CD4-positive, alpha-beta memory T cell (primary cell): ENCODE data around the gene PIK3IP1. TPM values are rescaled to one million over a fixed set of nuclear protein-coding genes. Genes with fewer than 3 reads are reported as not detected.

ENCODE experiments used
- CTCF ChIA-PET: fragments of 350-600 bp; sonication (Branson Sonifier 250); formaldehyde crosslinking; loops from one replicate; lab custom pipeline; 2021; ENCODE audit warnings: inconsistent platforms; ENCODE audit not compliant: partially characterized antibody; lab: Charles Lee
- POLR2A ChIA-PET: fragments of 350-600 bp; sonication (Branson Sonifier 250); formaldehyde crosslinking; loops from one replicate; lab custom pipeline; 2021; ENCODE audit not compliant: partially characterized antibody; lab: Charles Lee
- DNase-seq, 5 donors: peaks; one replicate each; pipeline versions ENCODE4 v3.0.0 to v3.0.0-alpha.2; 2020 to 2022; ENCODE audit warnings: mixed read lengths in 1 of 5
- H3K27ac ChIP-seq: one replicate; pipeline ENCODE4 v1.7.0; 2013; ENCODE audit warnings: low read depth, low read length
- H3K27me3 ChIP-seq: 2 replicates; pipeline ENCODE4 v1.7.0; 2013; ENCODE audit warnings: mild to moderate bottlenecking, low read length, moderate library complexity; ENCODE audit not compliant: insufficient read depth
- H3K36me3 ChIP-seq: 2 replicates; pipeline ENCODE4 v1.7.0; 2013; ENCODE audit warnings: mild to moderate bottlenecking, low read length, moderate library complexity; ENCODE audit not compliant: insufficient read depth
- H3K4me1 ChIP-seq: 2 replicates; pipeline ENCODE4 v1.7.0; 2013; ENCODE audit warnings: mild to moderate bottlenecking, low read length, moderate library complexity; ENCODE audit not compliant: insufficient read depth
- H3K4me3 ChIP-seq, 2 donors: one replicate each; pipeline ENCODE4 v1.7.0; 2013; ENCODE audit warnings: low read length in 2 of 2, mild to moderate bottlenecking in 1 of 2
- H3K9me3 ChIP-seq, 2 donors: one replicate each; pipeline ENCODE4 v1.7.0; 2013; ENCODE audit warnings: low read length in 2 of 2, control low read depth in 1 of 2; ENCODE audit not compliant: control insufficient read depth in 1 of 2
- H3K27ac Mint-ChIP-seq, 7 donors: one replicate each; pipeline ENCODE4 v1.8.0; 2020 to 2021; ENCODE audit warnings: mixed read lengths in 7 of 7, mild to moderate bottlenecking in 6 of 7, inconsistent platforms in 3 of 7, moderate library complexity in 3 of 7
- H3K27me3 Mint-ChIP-seq, 2 donors: one replicate each; pipeline ENCODE4 v1.8.0; 2020 to 2021; ENCODE audit warnings: mixed read lengths in 2 of 2
- H3K36me3 Mint-ChIP-seq, 2 donors: one replicate each; pipeline ENCODE4 v1.8.0; 2020 to 2021; ENCODE audit warnings: mixed read lengths in 2 of 2, inconsistent platforms in 1 of 2, mild to moderate bottlenecking in 1 of 2
- H3K4me1 Mint-ChIP-seq, 4 donors: one replicate each; pipeline ENCODE4 v1.8.0; 2020 to 2021; ENCODE audit warnings: mixed read lengths in 4 of 4, mild to moderate bottlenecking in 1 of 4
- H3K4me3 Mint-ChIP-seq, 8 donors: one replicate each; pipeline ENCODE4 v1.8.0; 2020 to 2021; ENCODE audit warnings: mixed read lengths in 8 of 8, mild to moderate bottlenecking in 7 of 8, moderate library complexity in 6 of 8, inconsistent platforms in 3 of 8
- H3K9me3 Mint-ChIP-seq, 8 donors: one replicate each; pipeline ENCODE4 v1.8.0; 2020 to 2021; ENCODE audit warnings: mixed read lengths in 8 of 8, mild to moderate bottlenecking in 5 of 8, inconsistent platforms in 3 of 8, moderate library complexity in 1 of 8
- intact Hi-C: fragments of 100-400 bp; cut with micrococcal nuclease; formaldehyde crosslinking; loops from one replicate; pipeline ENCODE4 v1.15.1; 2023
- polyA plus RNA-seq, 2 donors: library from polyadenylated mRNA; unstranded; fragments of 300-500 nt; fragmentation: Illumina TruSeq; gene quantifications; one replicate each; pipeline ENCODE4 v1.2.3, GENCODE V29; 2021
- total RNA-seq, 2 experiments: library from RNA; stranded (reverse); gene quantifications; one replicate each; pipeline ENCODE4 v1.2.3, GENCODE V29; 2021

The PIK3IP1 gene
- total RNA-seq = 100 to 1,000 TPM; 399 to 411 TPM
- 100 to 1,000 TPM; 418 to 473 TPM for polyA plus RNA-seq

- Mint-ChIP-seq H3K36me3 (peaks cover 39 to 54% of the 10 kb centered on the region in 2 donors), H3K27ac (peak within 1 kb of the TSS; percentile 98 to 100 (median 99)), H3K27me3 (no peaks in the 10 kb centered on the region), H3K4me1 (peaks cover 45 to 82% (median 64%) of the 10 kb centered on the region in 4 donors), H3K4me3 (peak within 1 kb of the TSS; percentile 95 to 100 (median 98)), H3K9me3 (peaks cover 0 to 4% (median 0%) of the 10 kb centered on the region in 8 donors)
- H3K4me1 ChIP-seq = peaks cover 72% of the 10 kb centered on the region
- peak; percentile 87 to 92 (median 87) for DNase-seq
- CTCF ChIA-PET = interaction anchor here (0.7 to 13.6 kb wide), 11 partner anchors 10 to 384 kb away, joined by 3 to 140 read pairs (median 6); partner anchors contain the start of gene LIMK2
- peaks cover 27% of the 10 kb centered on the region for H3K36me3 ChIP-seq
- peak within 1 kb of the TSS; percentile 100 for H3K27ac ChIP-seq
- peak within 1 kb of the TSS; percentile 89 to 99 for H3K4me3 ChIP-seq
- H3K27me3 ChIP-seq = no peaks in the 10 kb centered on the region
- intact Hi-C loops = loop anchor here (1.0 to 5.0 kb wide), 7 partner anchors 13 to 985 kb away; partner anchors contain the start of genes LIMK2, SELENOM and SFI1
- H3K9me3 ChIP-seq = no peaks in the 10 kb centered on the region
- POLR2A ChIA-PET = interaction anchor here (0.6 to 17.3 kb wide), 38 partner anchors 10 to 657 kb away, joined by 3 to 1203 read pairs (median 6); partner anchors contain the start of genes DRG1, EIF4ENIF1, LIMK2 and MORC2
Observed at GRCh38 chr22:31292236-31292989, at the start of gene PIK3IP1. TSS of gene PIK3IP1 (minus strand) at chr22:31292488. CDS start at chr22:31292344, 144 bp downstream.

- no peak for DNase-seq
- ChIA-PET CTCF (no interaction called here), POLR2A (interaction anchor here (1.5 to 7.7 kb wide), 2 partner anchors 50 to 51 kb away, joined by 4 to 179 read pairs; partner anchors contain the start of gene PIK3IP1)
- Histone ChIP-seq H3K4me3 (no peak overlapping the region), H3K27ac (no peak overlapping the region), H3K4me1 (peaks cover 67% of the 10 kb centered on the region), H3K27me3 (no peaks in the 10 kb centered on the region), H3K36me3 (peaks cover 51% of the 10 kb centered on the region), H3K9me3 (no peaks in the 10 kb centered on the region)
- Mint-ChIP-seq H3K4me3 (peak overlapping the region in 5 of 8 donors; percentile 17 to 98 (median 33)), H3K27me3 (no peaks in the 10 kb centered on the region), H3K36me3 (peaks cover 17 to 79% of the 10 kb centered on the region in 2 donors), H3K27ac (peak overlapping the region; percentile 44 to 96 (median 75)), H3K4me1 (peaks cover 38 to 80% (median 63%) of the 10 kb centered on the region in 4 donors), H3K9me3 (no peaks in the 10 kb centered on the region)
- intact Hi-C loops = no loop called here
Observed at GRCh38 chr22:31341386-31342088, 49.2 kb upstream of the PIK3IP1 start.

- ChIA-PET CTCF (no interaction called here), POLR2A (interaction anchor here (1.5 kb wide), 1 partner anchor 50 kb away, joined by 4 read pairs; no protein-coding TSS in a partner anchor)
- DNase-seq = no peak
- Histone ChIP-seq H3K27ac (no peak overlapping the region), H3K9me3 (no peaks in the 10 kb centered on the region), H3K4me3 (no peak overlapping the region), H3K36me3 (peaks cover 56% of the 10 kb centered on the region), H3K4me1 (peaks cover 67% of the 10 kb centered on the region), H3K27me3 (no peaks in the 10 kb centered on the region)
- intact Hi-C loops = no loop called here
- Mint-ChIP-seq H3K9me3 (no peaks in the 10 kb centered on the region), H3K36me3 (peaks cover 19 to 82% of the 10 kb centered on the region in 2 donors), H3K4me1 (peaks cover 41 to 80% (median 63%) of the 10 kb centered on the region in 4 donors), H3K27me3 (no peaks in the 10 kb centered on the region), H3K4me3 (peak overlapping the region in 2 of 8 donors; percentile 34 to 45), H3K27ac (peak overlapping the region; percentile 40 to 78 (median 69))
Observed at GRCh38 chr22:31340765-31341247, 48.5 kb upstream of the PIK3IP1 start.

- Histone ChIP-seq H3K27me3 (no peaks in the 10 kb centered on the region), H3K36me3 (peaks cover 60% of the 10 kb centered on the region), H3K9me3 (no peaks in the 10 kb centered on the region), H3K4me3 (no peak overlapping the region), H3K4me1 (peaks cover 67% of the 10 kb centered on the region), H3K27ac (no peak overlapping the region)
- CTCF ChIA-PET = no interaction called here
- Mint-ChIP-seq H3K36me3 (peaks cover 22 to 82% of the 10 kb centered on the region in 2 donors), H3K4me3 (peak overlapping the region in 2 of 8 donors; percentile 15 to 34), H3K27ac (peak overlapping the region; percentile 40 to 90 (median 74)), H3K27me3 (no peaks in the 10 kb centered on the region), H3K9me3 (no peaks in the 10 kb centered on the region), H3K4me1 (peaks cover 41 to 78% (median 62%) of the 10 kb centered on the region in 4 donors)
- DNase-seq = no peak
- POLR2A ChIA-PET = interaction anchor here (1.5 kb wide), 1 partner anchor 50 kb away, joined by 4 read pairs; no protein-coding TSS in a partner anchor
- intact Hi-C loops = no loop called here
Observed at GRCh38 chr22:31340360-31340759, 48.1 kb upstream of the PIK3IP1 start.

GRCh38 chr22:31339148-31339832 lies 47.0 kb upstream of the PIK3IP1 start:
- Histone ChIP-seq H3K9me3 (no peaks in the 10 kb centered on the region), H3K4me1 (peaks cover 57% of the 10 kb centered on the region), H3K36me3 (peaks cover 71% of the 10 kb centered on the region), H3K27ac (no peak overlapping the region), H3K4me3 (no peak overlapping the region), H3K27me3 (no peaks in the 10 kb centered on the region)
- DNase-seq = no peak
- Mint-ChIP-seq H3K27ac (peak overlapping the region in 5 of 7 donors; percentile 29 to 80 (median 59)), H3K4me3 (no peak overlapping the region), H3K36me3 (peaks cover 32 to 90% of the 10 kb centered on the region in 2 donors), H3K4me1 (peaks cover 40 to 78% (median 60%) of the 10 kb centered on the region in 4 donors), H3K9me3 (no peaks in the 10 kb centered on the region), H3K27me3 (no peaks in the 10 kb centered on the region)
- POLR2A ChIA-PET = interaction anchor here (0.7 to 1.5 kb wide), 3 partner anchors 49 to 53 kb away, joined by 3 to 6 read pairs (median 3); no protein-coding TSS in a partner anchor
- CTCF ChIA-PET = interaction anchor here (1.9 kb wide), 1 partner anchor 26 kb away, joined by 5 read pairs; no protein-coding TSS in a partner anchor
- intact Hi-C loops = no loop called here

GRCh38 chr22:31337178-31337577 lies 44.9 kb upstream of the PIK3IP1 start:
- peak overlapping the region in 4 of 7 donors; percentile 36 to 62 (median 54) for H3K27ac Mint-ChIP-seq
- peaks cover 26 to 66% (median 51%) of the 10 kb centered on the region in 4 donors for H3K4me1 Mint-ChIP-seq
- Histone ChIP-seq H3K27me3 (no peaks in the 10 kb centered on the region), H3K9me3 (no peaks in the 10 kb centered on the region), H3K27ac (no peak overlapping the region), H3K4me3 (no peak overlapping the region), H3K36me3 (peaks cover 85% of the 10 kb centered on the region), H3K4me1 (peaks cover 35% of the 10 kb centered on the region)
- peaks cover 51 to 91% of the 10 kb centered on the region in 2 donors for H3K36me3 Mint-ChIP-seq
- H3K9me3 Mint-ChIP-seq = no peaks in the 10 kb centered on the region
- no peak for DNase-seq
- intact Hi-C loops = no loop called here
- H3K4me3 Mint-ChIP-seq = no peak overlapping the region
- ChIA-PET POLR2A (interaction anchor here (0.6 to 1.7 kb wide), 4 partner anchors 9 to 47 kb away, joined by 3 to 10 read pairs (median 5); partner anchors contain the start of genes PATZ1 and PIK3IP1), CTCF (no interaction called here)
- no peaks in the 10 kb centered on the region for H3K27me3 Mint-ChIP-seq
